HG03520 (cell line): ENCODE data around the gene MYBPH.

ENCODE experiments used
- ATAC-seq: cut with Tn5 transposase; IDR thresholded peaks from one replicate; pipeline ENCODE4 v1.9.1; 2021; ENCODE audit warnings: mild to moderate bottlenecking, moderate library complexity; ENCODE audit not compliant: unreplicated experiment

MYBPH gene

DNA sequence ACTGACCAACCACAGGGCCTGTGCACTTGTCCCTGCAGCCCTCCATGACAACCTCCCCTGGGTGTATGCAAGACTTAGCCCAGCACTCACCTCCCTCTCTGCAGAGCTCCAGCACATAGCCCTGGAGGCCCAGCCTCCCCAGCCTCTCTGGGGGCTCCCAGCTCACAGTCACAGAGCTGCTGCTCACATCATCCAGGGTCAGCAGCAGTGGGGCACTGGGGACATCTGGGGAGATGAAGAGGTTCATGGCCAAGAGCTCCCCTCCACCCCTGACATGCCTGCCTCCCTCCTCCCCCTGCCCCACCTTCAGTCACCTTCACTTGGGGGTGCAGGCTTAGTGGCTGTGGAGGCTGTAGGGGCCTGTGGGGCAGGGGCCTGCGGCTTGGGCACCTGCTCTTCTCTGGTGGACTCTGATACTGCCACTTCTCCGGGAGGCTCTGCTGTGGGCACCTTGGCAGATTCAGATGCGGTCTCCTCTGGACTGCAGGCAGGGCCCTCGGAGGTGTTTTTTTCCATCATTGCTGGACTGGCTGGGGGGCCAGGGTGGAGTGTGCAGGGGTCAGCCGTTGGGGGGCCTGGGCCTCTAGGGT is at the start of gene MYBPH:
Gene MYBPH, minus strand, starts transcription at position 590 of the 590 bp plus-strand sequence. Its CDS starts 71 bp downstream, at position 519.
- no peak for ATAC-seq

GRCh38 chr1:203225071-203225470 is 49.4 kb upstream of the MYBPH start:
- ATAC-seq: no peak

GRCh38 chr1:203223012-203223775 is 47.6 kb upstream of the MYBPH start:
- no peak for ATAC-seq

DNA sequence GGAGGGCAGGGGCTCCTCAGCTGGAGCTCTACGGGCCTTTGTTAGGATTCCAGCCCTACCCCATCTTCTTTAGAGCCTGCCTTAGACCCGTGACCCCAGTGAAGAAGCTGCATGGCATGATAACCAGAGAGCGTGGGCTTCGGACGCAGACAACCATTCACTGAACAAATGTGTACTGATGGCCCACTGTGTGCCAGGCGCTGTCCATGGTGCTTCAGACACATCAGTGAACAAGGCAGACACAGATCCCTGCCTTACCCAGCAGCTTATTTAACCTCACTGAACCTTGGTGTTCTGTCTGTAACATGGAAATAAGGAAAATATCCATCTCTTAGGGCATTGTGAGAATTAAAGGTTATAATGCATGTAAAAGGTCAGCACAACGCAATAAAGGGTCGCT is 44.3 kb upstream of the MYBPH start:
- no peak for ATAC-seq

GRCh38 chr1:203219171-203219570 is 43.5 kb upstream of the MYBPH start:
- no peak for ATAC-seq

DNA sequence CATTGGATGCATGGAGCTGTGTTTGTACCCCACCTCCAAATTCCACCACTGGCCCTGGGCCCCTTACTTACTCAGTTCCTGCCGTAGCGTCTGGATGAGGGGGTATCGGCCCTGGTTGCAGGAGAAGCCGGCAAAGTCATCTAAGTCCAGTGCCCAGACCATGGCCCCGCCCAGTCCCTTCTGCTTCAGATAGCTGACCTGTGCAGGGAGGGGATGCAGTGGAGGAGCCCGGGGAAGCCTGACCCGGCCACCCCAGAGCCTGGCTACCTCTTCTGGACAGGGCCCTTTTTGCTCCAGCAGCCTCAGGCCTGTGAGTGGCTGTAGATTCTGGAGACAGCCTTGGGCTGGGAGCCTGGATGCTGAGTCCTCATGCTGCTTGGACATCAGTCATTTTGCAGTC is 42.0 kb upstream of the MYBPH start:
- no peak for ATAC-seq

DNA sequence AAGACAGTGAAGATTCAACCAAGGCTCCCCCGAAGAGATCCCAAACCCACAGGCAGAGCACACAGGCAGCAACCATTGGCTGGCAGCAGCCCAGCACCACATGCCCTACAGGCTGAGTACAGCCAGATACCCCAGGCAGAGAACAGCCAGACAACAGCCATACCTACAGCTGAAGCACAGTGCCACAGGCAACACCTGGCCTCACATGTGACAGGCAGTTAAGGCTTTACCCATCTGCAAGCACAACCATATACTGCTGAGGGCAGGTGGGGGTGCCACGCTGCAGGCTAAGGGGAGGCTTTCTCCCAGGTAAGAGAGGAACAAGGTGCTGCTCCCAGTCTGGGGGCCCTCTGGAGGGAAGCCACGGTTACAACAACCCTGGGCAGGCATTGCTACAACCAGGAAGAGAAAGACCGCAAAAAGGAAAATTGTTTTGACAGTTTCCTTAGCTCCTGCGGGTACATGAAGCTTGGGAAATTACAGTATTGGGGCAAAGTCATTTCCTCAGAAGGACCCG is 41.6 kb upstream of the MYBPH start:
- ATAC-seq: no peak

DNA sequence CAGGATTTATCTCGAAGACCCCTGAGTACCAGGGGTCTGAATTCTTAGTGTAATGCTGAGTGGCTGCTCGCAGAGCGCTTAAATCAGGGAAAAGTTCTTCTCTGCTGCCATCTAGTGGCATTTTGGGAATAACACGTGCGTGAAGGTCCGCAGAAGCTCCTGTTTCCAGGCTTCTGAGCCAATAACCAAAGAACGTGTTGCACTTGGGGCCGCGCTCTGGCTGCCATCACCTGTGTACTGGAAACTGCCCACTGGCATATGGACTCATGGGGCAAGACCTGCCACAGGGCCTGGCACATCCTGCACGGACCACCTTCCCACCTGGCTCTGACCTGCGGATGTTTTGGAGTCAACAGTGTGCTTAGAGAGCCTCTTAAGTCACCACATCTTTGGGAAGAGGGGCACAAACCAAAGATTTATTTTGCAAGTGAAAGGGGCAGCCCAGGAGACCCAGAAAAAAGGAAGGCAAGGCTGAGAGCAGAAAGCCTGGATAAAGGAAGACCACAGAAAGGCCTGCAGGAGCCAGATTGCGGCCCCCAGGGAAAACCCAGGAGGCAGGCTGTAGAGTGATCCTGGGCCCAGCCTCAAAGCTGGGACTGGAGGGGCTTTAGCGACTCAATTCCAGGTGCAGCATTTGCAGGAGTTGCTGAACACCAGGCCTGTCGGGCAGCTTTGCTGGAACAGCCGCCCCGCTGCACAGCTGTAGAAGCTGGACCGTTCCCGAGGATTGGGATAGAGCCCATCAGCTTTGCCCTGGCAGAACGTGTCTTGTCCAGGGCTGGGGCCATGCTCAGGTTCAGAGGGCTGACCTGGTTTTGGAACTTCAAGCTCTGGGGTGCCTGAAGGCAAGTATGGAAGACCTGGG is 40.9 kb upstream of the MYBPH start:
- no peak for ATAC-seq

GRCh38 chr1:203215573-203215972 is 39.9 kb upstream of the MYBPH start:
- no peak for ATAC-seq

- no peak for ATAC-seq
Observed at GRCh38 chr1:203214871-203215270, 39.2 kb upstream of the MYBPH start.

GRCh38 chr1:203213126-203213525 is 37.5 kb upstream of the MYBPH start:
- no peak for ATAC-seq

- no peak for ATAC-seq
Observed at GRCh38 chr1:203211812-203212211, 36.2 kb upstream of the MYBPH start.

- ATAC-seq: no peak
Observed at GRCh38 chr1:203210988-203211387, 35.4 kb upstream of the MYBPH start.

DNA sequence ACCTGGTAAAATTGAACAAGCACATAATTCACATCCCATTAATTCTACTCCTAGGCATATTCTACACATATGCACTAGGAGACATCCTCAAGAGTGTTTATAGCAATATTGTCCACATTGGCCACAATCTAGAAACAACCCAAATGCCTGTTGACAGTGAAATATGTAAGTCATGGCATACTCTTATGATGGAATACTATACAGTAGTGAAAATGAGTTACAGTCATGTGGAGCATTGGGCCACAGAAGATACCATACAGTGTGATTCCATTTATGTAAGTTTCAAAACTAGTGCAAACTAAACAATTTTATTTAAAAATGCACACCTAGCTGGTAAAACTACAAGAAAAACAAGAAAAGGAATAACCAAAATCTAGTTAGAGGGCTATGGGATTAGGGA is 34.7 kb upstream of the MYBPH start:
- ATAC-seq: no peak

- no peak for ATAC-seq
Observed at GRCh38 chr1:203208181-203208580, 32.6 kb upstream of the MYBPH start.

GRCh38 chr1:203207751-203208150 is 32.1 kb upstream of the MYBPH start:
- no peak for ATAC-seq

GRCh38 chr1:203206129-203206687 is 30.6 kb upstream of the MYBPH start:
- ATAC-seq: no peak

- ATAC-seq: no peak
Observed at GRCh38 chr1:203204756-203205155, 29.1 kb upstream of the MYBPH start.

- no peak for ATAC-seq
Observed at GRCh38 chr1:203202431-203203245, 27.0 kb upstream of the MYBPH start.

DNA sequence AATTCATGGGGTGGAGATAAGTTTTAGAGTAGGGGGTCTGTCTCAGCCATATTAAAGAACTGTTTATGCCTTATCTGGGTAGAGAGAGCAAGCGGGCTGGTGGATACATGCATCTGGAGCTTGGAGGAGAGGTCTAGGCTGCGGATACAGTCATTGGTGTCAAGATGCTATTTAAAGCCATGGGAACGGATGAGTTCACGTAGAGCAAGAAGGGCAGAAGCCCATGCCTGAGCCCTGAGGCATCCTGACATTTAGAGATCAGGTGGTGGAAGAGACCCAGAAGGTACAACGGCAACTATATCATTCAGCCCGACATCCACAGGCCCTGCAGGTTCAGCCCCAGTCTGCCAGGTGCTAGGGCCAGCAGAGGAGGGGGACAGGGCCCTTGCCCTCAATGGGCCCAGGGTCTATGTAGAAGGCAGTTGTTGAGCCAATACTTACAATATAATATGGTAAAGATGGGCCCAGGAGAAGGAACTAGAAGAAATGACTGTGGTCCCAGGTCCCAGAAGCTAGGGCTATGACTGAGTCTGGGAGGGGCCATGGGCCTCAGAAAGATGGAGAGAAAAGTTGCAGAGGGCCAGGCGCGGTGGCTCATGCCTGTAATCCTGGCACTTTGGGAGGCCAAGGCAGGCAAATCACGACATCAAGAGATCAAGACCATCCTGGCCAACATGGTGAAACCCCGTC is 26.0 kb upstream of the MYBPH start:
- no peak for ATAC-seq
